HepG2 (cell line): Measurements from ENCODE around the gene PSMA7. TPM values are rescaled to one million over a fixed set of nuclear protein-coding genes. Genes with fewer than 3 reads are reported as not detected.
A peak's percentile ranks its signal among the peaks of the same experiment; 100 is the strongest.

Experiments
- ELF3 ChIP-seq: IDR thresholded peaks from 2 replicates; pipeline ENCODE4 v1.6.1; 2016; ENCODE audit warnings: missing genetic modification reagents, missing compliant biosample characterization
- FIP1L1 ChIP-seq: fragments of 200-400 bp; formaldehyde crosslinking; IDR thresholded peaks from 2 replicates; pipeline ENCODE4 v1.6.1; 2018; ENCODE audit warnings: low read depth, mild to moderate bottlenecking, low read length, moderate library complexity, borderline replicate concordance; ENCODE audit not compliant: insufficient read depth
- FOSL2 ChIP-seq: sonication (generic); formaldehyde crosslinking; IDR thresholded peaks from 2 replicates; pipeline ENCODE4 v1.4.0; 2020; ENCODE audit warnings: missing genetic modification reagents
- GATAD2A ChIP-seq: IDR thresholded peaks from 2 replicates; pipeline ENCODE4 v1.6.1; 2016
- IRX3 ChIP-seq: sonication (generic); formaldehyde crosslinking; IDR thresholded peaks from 2 replicates; pipeline ENCODE4 v1.8.1; 2023; ENCODE audit warnings: mild to moderate bottlenecking, low read depth, missing genetic modification reagents, borderline replicate concordance
- KAT8 ChIP-seq: IDR thresholded peaks from 2 replicates; pipeline ENCODE4 v1.6.1; 2016; ENCODE audit warnings: missing genetic modification reagents, missing compliant biosample characterization
- MEIS1 ChIP-seq: sonication (generic); formaldehyde crosslinking; IDR thresholded peaks from 2 replicates; pipeline ENCODE4 v1.9.0; 2021; ENCODE audit warnings: mild to moderate bottlenecking, missing genetic modification reagents, moderate library complexity, borderline replicate concordance
- SCMH1 ChIP-seq: sonication (generic); formaldehyde crosslinking; IDR thresholded peaks from 2 replicates; pipeline ENCODE4 v1.9.0; 2021; ENCODE audit warnings: missing genetic modification reagents, mild to moderate bottlenecking, borderline replicate concordance
- SETDB1 ChIP-seq: sonication (generic); formaldehyde crosslinking; IDR thresholded peaks from 2 replicates; pipeline ENCODE4 v1.5.1; 2020; ENCODE audit warnings: missing genetic modification reagents, mild to moderate bottlenecking, borderline replicate concordance
- SIX4 ChIP-seq: sonication (generic); formaldehyde crosslinking; IDR thresholded peaks from 2 replicates; pipeline ENCODE4 v1.4.0; 2020; ENCODE audit warnings: missing genetic modification reagents
- TEAD3 ChIP-seq: optimal IDR thresholded peaks from 2 replicates; pipeline ENCODE3; 2016; ENCODE audit warnings: borderline replicate concordance
- ZFYVE20 ChIP-seq: sonication (generic); formaldehyde crosslinking; IDR thresholded peaks from 2 replicates; pipeline ENCODE4 v1.8.0; 2023; ENCODE audit warnings: low read depth, mild to moderate bottlenecking, moderate library complexity, missing genetic modification reagents, borderline replicate concordance
- ZKSCAN8 ChIP-seq: IDR thresholded peaks from 2 replicates; pipeline ENCODE4 v1.6.1; 2016; ENCODE audit warnings: borderline replicate concordance, missing genetic modification reagents, missing compliant biosample characterization
- ZNF274 ChIP-seq: sonication (generic); formaldehyde crosslinking; IDR thresholded peaks from 2 replicates; pipeline ENCODE4 v1.5.1; 2020; ENCODE audit warnings: mild to moderate bottlenecking, missing genetic modification reagents
- ZNF292 ChIP-seq: sonication (generic); formaldehyde crosslinking; IDR thresholded peaks from 2 replicates; pipeline ENCODE4 v1.8.1; 2022; ENCODE audit warnings: mild to moderate bottlenecking, low read depth, missing genetic modification reagents, borderline replicate concordance
- ZNF335 ChIP-seq: sonication (generic); formaldehyde crosslinking; IDR thresholded peaks from 2 replicates; pipeline ENCODE4 v1.4.0; 2020; ENCODE audit warnings: missing genetic modification reagents
- ZNF614 ChIP-seq: IDR thresholded peaks from 2 replicates; pipeline ENCODE4 v1.6.1; 2018; ENCODE audit warnings: missing biosample characterization, missing genetic modification reagents, inconsistent platforms, borderline replicate concordance
- polyA plus RNA-seq, 8 experiments: library from polyadenylated mRNA; depleted of rRNA in 3 of 8; stranded (reverse) in 7 of 8; unstranded in 1 of 8; fragments of >200 nt; fragmentation: Illumina TruSeq in 4 of 8; extraction: Trizol in 4 of 8; gene quantifications; 2 replicates each; pipeline versions ENCODE4 v1.2.1 to v1.2.3, GENCODE V29; 2011 to 2016; ENCODE audit warnings: low read depth in 4 of 8, missing spikeins in 1 of 8, mixed read lengths in 1 of 8; ENCODE audit not compliant: insufficient read depth in 1 of 8
- total RNA-seq, 5 experiments: library from RNA; depleted of rRNA; stranded (reverse); fragments of >200 nt; fragmentation: Illumina TruSeq; extraction: Trizol; gene quantifications; 2 replicates each; pipeline ENCODE4 v1.2.3, GENCODE V29; 2016; ENCODE audit warnings: low read depth in 1 of 5
- TF ChIP-seq, protein P1 (sequence below), 2 experiments: sonication (generic) in 1 of 2; formaldehyde crosslinking in 1 of 2; IDR thresholded peaks; 2 replicates each; pipeline versions ENCODE4 v1.4.0 to v1.6.1; 2018 to 2020; ENCODE audit warnings: missing genetic modification reagents in 2 of 2, borderline replicate concordance in 1 of 2, low read depth in 1 of 2, mild to moderate bottlenecking in 1 of 2, missing biosample characterization in 1 of 2
- TF ChIP-seq, protein P2 (sequence below): sonication (generic); formaldehyde crosslinking; IDR thresholded peaks from 2 replicates; pipeline ENCODE4 v1.4.0; 2020; ENCODE audit warnings: missing genetic modification reagents
- TF ChIP-seq, protein P3 (sequence below): IDR thresholded peaks from 2 replicates; pipeline ENCODE4 v1.6.1; 2016; ENCODE audit warnings: low read depth, borderline replicate concordance
- TF ChIP-seq, protein P4 (sequence below): IDR thresholded peaks from 2 replicates; pipeline ENCODE4 v1.6.1; 2016; ENCODE audit warnings: mild to moderate bottlenecking
- TF ChIP-seq, protein P5 (sequence below): sonication (generic); formaldehyde crosslinking; IDR thresholded peaks from 2 replicates; pipeline ENCODE4 v1.8.0; 2022; ENCODE audit warnings: mild to moderate bottlenecking, missing genetic modification reagents

The PSMA7 gene
- total and polyA plus RNA-seq, 2 of the 13 experiments (the other 11 are each of a cell fraction or from before 2014, with no cell fraction given), result 531 to 631 TPM

DNA sequence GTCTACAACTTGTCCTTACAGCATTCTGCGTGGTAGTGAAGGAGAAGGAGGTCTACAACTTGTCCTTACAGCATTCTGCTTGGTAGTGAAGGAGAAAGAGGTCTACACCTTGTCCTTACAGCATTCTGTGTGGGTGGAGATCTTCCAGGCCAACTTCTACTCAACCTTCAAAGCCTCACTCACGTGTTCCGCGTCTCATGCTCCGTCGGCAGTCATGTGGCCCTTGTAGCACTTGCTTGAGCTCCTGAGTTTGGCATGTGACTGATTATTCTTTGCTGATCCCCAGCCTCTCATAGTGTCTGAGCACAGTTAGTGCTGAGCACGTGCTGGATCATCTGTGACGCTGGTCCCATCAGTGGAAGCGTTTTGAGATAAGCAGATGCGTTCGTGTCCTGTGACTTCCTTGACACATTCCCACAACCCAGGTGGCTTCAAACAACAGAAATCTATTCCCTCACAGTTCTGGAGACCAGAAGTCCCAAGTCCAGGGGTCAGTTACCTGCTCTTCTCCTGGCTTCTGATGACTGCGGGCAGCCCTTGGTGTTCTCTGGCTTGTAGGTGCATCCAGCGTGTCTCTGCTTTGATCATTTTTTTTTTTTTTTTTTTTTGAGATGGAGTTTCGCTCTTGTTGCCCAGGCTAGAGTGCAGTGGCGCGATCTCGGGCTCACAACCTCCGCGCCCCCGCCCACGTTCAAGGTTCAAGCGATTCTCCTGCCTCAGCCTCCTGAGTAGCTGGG lies 3.0 kb upstream of the PSMA7 start (continued):
- TF ChIP-seq, protein P1, sequence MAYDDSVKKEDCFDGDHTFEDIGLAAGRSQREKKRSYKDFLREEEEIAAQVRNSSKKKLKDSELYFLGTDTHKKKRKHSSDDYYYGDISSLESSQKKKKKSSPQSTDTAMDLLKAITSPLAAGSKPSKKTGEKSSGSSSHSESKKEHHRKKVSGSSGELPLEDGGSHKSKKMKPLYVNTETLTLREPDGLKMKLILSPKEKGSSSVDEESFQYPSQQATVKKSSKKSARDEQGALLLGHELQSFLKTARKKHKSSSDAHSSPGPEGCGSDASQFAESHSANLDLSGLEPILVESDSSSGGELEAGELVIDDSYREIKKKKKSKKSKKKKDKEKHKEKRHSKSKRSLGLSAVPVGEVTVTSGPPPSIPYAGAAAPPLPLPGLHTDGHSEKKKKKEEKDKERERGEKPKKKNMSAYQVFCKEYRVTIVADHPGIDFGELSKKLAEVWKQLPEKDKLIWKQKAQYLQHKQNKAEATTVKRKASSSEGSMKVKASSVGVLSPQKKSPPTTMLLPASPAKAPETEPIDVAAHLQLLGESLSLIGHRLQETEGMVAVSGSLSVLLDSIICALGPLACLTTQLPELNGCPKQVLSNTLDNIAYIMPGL (CRISPR knock-in tag; IDR thresholded peaks at IDR 0.05; ENCODE audit: borderline replicate concordance in 1 of 2, low read depth in 1 of 2), result no peak
- TF ChIP-seq ELF3 (CRISPR knock-in tag) (peak; percentile 61), MEIS1 (CRISPR knock-in tag) (peak; percentile 58; the same call in 1 of the 2 replicates), FIP1L1 (no peak), TEAD3 (CRISPR knock-in tag) (peak; percentile 79), ZKSCAN8 (CRISPR knock-in tag) (0 out of 2 replicates have a peak, but pooled peaks have one; percentile 19), IRX3 (peak; percentile 69; the same call in 1 of the 2 replicates), SETDB1 (CRISPR knock-in tag) (no peak), ZFYVE20 (CRISPR knock-in tag) (no peak), ZNF274 (CRISPR knock-in tag) (peak; percentile 46; the same call in 1 of the 2 replicates), ZNF614 (peak; percentile 26; the same call in 1 of the 2 replicates), GATAD2A (CRISPR knock-in tag) (peak; percentile 67), ZNF292 (peak; percentile 83), KAT8 (CRISPR knock-in tag) (peak; percentile 65), FOSL2 (CRISPR knock-in tag) (peak; percentile 35; the same call in 1 of the 2 replicates), ZNF335 (CRISPR knock-in tag) (no peak), SIX4 (CRISPR knock-in tag) (0 out of 2 replicates have a peak, but pooled peaks have one; percentile 44), SCMH1 (CRISPR knock-in tag) (no peak)
- TF ChIP-seq, protein P2, sequence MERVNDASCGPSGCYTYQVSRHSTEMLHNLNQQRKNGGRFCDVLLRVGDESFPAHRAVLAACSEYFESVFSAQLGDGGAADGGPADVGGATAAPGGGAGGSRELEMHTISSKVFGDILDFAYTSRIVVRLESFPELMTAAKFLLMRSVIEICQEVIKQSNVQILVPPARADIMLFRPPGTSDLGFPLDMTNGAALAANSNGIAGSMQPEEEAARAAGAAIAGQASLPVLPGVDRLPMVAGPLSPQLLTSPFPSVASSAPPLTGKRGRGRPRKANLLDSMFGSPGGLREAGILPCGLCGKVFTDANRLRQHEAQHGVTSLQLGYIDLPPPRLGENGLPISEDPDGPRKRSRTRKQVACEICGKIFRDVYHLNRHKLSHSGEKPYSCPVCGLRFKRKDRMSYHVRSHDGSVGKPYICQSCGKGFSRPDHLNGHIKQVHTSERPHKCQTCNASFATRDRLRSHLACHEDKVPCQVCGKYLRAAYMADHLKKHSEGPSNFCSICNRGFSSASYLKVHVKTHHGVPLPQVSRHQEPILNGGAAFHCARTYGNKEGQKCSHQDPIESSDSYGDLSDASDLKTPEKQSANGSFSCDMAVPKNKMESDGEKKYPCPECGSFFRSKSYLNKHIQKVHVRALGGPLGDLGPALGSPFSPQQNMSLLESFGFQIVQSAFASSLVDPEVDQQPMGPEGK (CRISPR knock-in tag), result peak; percentile 60
- TF ChIP-seq, protein P3, sequence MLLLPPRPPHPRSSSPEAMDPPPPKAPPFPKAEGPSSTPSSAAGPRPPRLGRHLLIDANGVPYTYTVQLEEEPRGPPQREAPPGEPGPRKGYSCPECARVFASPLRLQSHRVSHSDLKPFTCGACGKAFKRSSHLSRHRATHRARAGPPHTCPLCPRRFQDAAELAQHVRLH (CRISPR knock-in tag), result peak; percentile 91
- TF ChIP-seq, protein P4, sequence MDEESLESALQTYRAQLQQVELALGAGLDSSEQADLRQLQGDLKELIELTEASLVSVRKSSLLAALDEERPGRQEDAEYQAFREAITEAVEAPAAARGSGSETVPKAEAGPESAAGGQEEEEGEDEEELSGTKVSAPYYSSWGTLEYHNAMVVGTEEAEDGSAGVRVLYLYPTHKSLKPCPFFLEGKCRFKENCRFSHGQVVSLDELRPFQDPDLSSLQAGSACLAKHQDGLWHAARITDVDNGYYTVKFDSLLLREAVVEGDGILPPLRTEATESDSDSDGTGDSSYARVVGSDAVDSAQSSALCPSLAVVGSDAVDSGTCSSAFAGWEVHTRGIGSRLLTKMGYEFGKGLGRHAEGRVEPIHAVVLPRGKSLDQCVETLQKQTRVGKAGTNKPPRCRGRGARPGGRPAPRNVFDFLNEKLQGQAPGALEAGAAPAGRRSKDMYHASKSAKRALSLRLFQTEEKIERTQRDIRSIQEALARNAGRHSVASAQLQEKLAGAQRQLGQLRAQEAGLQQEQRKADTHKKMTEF (CRISPR knock-in tag), result 0 out of 2 replicates have a peak, but pooled peaks have one; percentile 68
- TF ChIP-seq, protein P5, sequence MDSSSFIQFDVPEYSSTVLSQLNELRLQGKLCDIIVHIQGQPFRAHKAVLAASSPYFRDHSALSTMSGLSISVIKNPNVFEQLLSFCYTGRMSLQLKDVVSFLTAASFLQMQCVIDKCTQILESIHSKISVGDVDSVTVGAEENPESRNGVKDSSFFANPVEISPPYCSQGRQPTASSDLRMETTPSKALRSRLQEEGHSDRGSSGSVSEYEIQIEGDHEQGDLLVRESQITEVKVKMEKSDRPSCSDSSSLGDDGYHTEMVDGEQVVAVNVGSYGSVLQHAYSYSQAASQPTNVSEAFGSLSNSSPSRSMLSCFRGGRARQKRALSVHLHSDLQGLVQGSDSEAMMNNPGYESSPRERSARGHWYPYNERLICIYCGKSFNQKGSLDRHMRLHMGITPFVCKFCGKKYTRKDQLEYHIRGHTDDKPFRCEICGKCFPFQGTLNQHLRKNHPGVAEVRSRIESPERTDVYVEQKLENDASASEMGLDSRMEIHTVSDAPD, result 0 out of 2 replicates have a peak, but pooled peaks have one; percentile 49
